HG03439 (cell line): ENCODE data around the gene COPG2.
A peak's percentile ranks its signal among the peaks of the same experiment; 100 is the strongest.

Experiments used
- ATAC-seq: cut with Tn5 transposase; IDR thresholded peaks from one replicate; pipeline ENCODE4 v1.9.1; 2021; ENCODE audit warnings: mild to moderate bottlenecking, moderate library complexity; ENCODE audit not compliant: unreplicated experiment

The COPG2 gene

GRCh38 chr7:130506358-130506757 lies 162.2 kb downstream of the COPG2 start:
- no peak for ATAC-seq

- ATAC-seq: no peak
Observed at GRCh38 chr7:130505753-130506152, 162.8 kb downstream of the COPG2 start.

GRCh38 chr7:130500910-130501309 lies 167.6 kb downstream of the COPG2 start:
- no peak for ATAC-seq

GRCh38 chr7:130500463-130500862 lies 168.1 kb downstream of the COPG2 start:
- no peak for ATAC-seq

- no peak for ATAC-seq
Observed at GRCh38 chr7:130494431-130494858, 174.1 kb downstream of the COPG2 start.

- ATAC-seq: no peak
Observed at GRCh38 chr7:130493275-130493873, 175.2 kb downstream of the COPG2 start.

GRCh38 chr7:130492523-130493274 lies 175.8 kb downstream of the COPG2 start:
- no peak for ATAC-seq

- no peak for ATAC-seq
Observed at GRCh38 chr7:130491841-130492522, 176.6 kb downstream of the COPG2 start, which contains the start of gene MEST. Gene MEST (plus strand): TSS chr7:130492085. CDS start chr7:130492314, 229 bp downstream.

GRCh38 chr7:130490888-130491804 lies 177.4 kb downstream of the COPG2 start:
- ATAC-seq: no peak

GRCh38 chr7:130490311-130490791 lies 178.2 kb downstream of the COPG2 start:
- no peak for ATAC-seq

GRCh38 chr7:130489140-130489983 lies 179.2 kb downstream of the COPG2 start:
- no peak for ATAC-seq

- no peak for ATAC-seq
Observed at GRCh38 chr7:130488392-130489139, 180.0 kb downstream of the COPG2 start.

GRCh38 chr7:130486954-130487436 lies 181.6 kb downstream of the COPG2 start:
- no peak for ATAC-seq

- peak; percentile 62 for ATAC-seq
Observed at GRCh38 chr7:130486114-130486953, 182.2 kb downstream of the COPG2 start.

- no peak for ATAC-seq
Observed at GRCh38 chr7:130485734-130486113, 182.8 kb downstream of the COPG2 start.

GRCh38 chr7:130483031-130483430 lies 185.5 kb downstream of the COPG2 start:
- ATAC-seq: no peak

GRCh38 chr7:130481898-130482297 lies 186.7 kb downstream of the COPG2 start:
- no peak for ATAC-seq
